Measurements from ENCODE around the gene DYNC1I1.

GRCh38 chr7:96023387-96023786, 251.0 kb downstream of the DYNC1I1 start:
- TF ChIP-seq CTCF (IDR thresholded peaks at IDR 0.05) (no peak), POLR2A (IDR thresholded peaks at IDR 0.05) (no peak), EP300 (IDR thresholded peaks at IDR 0.05) (no peak)

All from upper lobe of left lung (tissue), 4 donors.